Chondrocyte (in vitro differentiated cells): ENCODE results near the gene ZFPM1. TPM values are rescaled to one million over a fixed set of nuclear protein-coding genes. Genes with fewer than 3 reads are reported as not detected.

ENCODE experiments used
- DNase-seq: peaks from one replicate; pipeline ENCODE4 v3.0.0; 2021; ENCODE audit warnings: mixed read lengths, low spot score
- H3K27ac Mint-ChIP-seq: one replicate; pipeline ENCODE4 v1.8.0; 2021; ENCODE audit warnings: mild to moderate bottlenecking, moderate library complexity, mixed read lengths; ENCODE audit not compliant: unreplicated experiment
- H3K27me3 Mint-ChIP-seq: 2 replicates; pipeline ENCODE4 v1.8.0; 2021; ENCODE audit warnings: low read depth, mixed read lengths
- H3K36me3 Mint-ChIP-seq: 2 replicates; pipeline ENCODE4 v1.8.0; 2021; ENCODE audit warnings: low read depth, mixed read lengths
- H3K4me1 Mint-ChIP-seq: 2 replicates; pipeline ENCODE4 v1.8.0; 2021; ENCODE audit warnings: low read depth, mild to moderate bottlenecking, mixed read lengths
- H3K4me3 Mint-ChIP-seq: one replicate; pipeline ENCODE4 v1.8.0; 2021; ENCODE audit warnings: mild to moderate bottlenecking, moderate library complexity, mixed read lengths; ENCODE audit not compliant: unreplicated experiment
- H3K9me3 Mint-ChIP-seq: 2 replicates; pipeline ENCODE4 v1.8.0; 2021; ENCODE audit warnings: low read depth, mixed read lengths
- total RNA-seq: library from RNA; stranded (reverse); gene quantifications from 3 replicates; pipeline ENCODE4 v1.2.1, GENCODE V29; 2021
- TF ChIP-seq, protein P1 (sequence below): fragments of 200-600 bp; sonication (generic); IDR thresholded peaks from 2 replicates; pipeline ENCODE4 v1.5.0; 2021; ENCODE audit warnings: antibody characterized with exemption, mild to moderate bottlenecking, moderate library complexity

Gene ZFPM1
- total RNA-seq, 1 donor from 2014 or later: 7.6 TPM

DNA sequence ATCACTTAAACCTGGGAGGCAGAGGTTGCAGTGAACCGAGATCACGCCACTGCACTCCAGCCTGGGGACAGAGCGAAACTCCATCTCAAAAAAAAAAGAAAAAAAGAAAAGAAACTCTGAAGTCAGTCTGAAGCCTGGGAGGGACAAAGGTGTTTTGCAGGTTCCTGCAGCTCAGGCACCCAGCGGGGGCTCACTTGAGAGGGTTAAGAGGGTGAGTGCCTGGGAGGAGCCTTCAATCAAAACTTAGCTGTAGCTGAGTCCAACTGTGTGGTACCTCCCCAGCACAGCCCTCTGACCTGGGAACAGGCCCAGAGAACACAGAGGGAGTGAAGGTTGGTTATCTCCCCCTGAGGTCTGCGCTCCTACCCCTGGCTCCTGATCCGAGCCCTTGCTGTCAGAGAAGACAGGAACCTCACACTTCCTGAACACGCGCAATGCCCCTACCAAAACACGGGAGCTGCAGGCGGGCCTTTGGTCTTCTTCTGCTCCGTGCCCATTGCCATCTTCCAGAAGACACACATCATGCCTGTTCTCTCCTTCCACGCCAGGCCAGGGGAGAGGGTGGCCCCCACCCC lies 96.7 kb downstream of the ZFPM1 start:
- H3K27ac Mint-ChIP-seq: no peak overlapping the region
- DNase-seq: no peak
- peaks cover 21% of the 10 kb centered on the region for H3K27me3 Mint-ChIP-seq

DNA sequence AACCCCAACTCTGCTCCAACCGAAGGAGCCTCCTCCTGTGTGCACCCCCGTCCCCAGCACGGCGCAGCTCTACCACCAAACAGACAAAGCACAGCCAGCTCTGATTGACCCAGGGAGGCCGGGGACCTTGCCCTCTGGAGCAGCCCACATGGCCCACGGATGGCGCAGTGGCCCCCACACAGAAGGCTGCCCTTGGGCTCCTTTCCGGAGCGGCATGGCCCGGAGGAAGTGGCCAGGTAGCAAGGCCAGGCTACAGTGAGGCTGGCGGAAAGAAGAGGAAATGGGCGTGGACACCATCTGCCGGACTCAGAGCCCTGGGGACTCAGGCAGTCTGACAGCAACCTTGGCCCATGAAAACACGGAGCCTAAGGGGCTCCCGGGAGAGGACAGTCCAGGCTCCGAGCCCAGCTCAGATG lies 97.2 kb downstream of the ZFPM1 start:
- H3K4me3 Mint-ChIP-seq: no peak overlapping the region
- TF ChIP-seq, protein P1, sequence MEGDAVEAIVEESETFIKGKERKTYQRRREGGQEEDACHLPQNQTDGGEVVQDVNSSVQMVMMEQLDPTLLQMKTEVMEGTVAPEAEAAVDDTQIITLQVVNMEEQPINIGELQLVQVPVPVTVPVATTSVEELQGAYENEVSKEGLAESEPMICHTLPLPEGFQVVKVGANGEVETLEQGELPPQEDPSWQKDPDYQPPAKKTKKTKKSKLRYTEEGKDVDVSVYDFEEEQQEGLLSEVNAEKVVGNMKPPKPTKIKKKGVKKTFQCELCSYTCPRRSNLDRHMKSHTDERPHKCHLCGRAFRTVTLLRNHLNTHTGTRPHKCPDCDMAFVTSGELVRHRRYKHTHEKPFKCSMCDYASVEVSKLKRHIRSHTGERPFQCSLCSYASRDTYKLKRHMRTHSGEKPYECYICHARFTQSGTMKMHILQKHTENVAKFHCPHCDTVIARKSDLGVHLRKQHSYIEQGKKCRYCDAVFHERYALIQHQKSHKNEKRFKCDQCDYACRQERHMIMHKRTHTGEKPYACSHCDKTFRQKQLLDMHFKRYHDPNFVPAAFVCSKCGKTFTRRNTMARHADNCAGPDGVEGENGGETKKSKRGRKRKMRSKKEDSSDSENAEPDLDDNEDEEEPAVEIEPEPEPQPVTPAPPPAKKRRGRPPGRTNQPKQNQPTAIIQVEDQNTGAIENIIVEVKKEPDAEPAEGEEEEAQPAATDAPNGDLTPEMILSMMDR: no peak
- no peaks in the 10 kb centered on the region for H3K36me3 Mint-ChIP-seq
- H3K27me3 Mint-ChIP-seq: peaks cover 21% of the 10 kb centered on the region
- H3K27ac Mint-ChIP-seq: no peak overlapping the region
- DNase-seq: no peak
- H3K9me3 Mint-ChIP-seq: no peaks in the 10 kb centered on the region
- H3K4me1 Mint-ChIP-seq: peaks cover 3% of the 10 kb centered on the region

More for the DNA sequence above, 96.7 kb downstream of the ZFPM1 start:
- no peaks in the 10 kb centered on the region for H3K36me3 Mint-ChIP-seq
- no peak overlapping the region for H3K4me3 Mint-ChIP-seq
- peaks cover 3% of the 10 kb centered on the region for H3K4me1 Mint-ChIP-seq
- TF ChIP-seq, protein P1: no peak
- H3K9me3 Mint-ChIP-seq: no peaks in the 10 kb centered on the region

DNA sequence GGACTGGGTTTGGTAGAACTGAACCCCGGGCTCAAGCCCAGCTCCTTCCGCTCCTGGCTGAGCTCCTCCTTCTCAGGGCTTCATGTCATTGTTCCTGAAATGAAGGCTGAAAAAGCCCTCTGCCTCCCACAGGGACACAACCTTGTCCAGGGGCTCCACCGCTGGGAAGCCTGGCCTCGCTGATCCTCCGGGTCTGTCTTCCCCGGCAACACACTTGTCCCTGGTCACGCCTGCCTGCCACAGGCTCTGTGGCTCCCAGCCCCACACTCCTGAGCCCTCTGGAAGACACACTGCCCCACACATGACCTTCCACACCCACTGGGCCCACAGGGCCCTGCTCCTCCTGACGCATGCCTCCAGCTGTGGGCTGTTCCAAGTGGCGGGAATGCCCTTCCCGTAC lies 99.1 kb downstream of the ZFPM1 start:
- Mint-ChIP-seq H3K9me3 (no peaks in the 10 kb centered on the region), H3K4me1 (peaks cover 3% of the 10 kb centered on the region), H3K27me3 (peaks cover 20% of the 10 kb centered on the region), H3K36me3 (no peaks in the 10 kb centered on the region), H3K4me3 (no peak overlapping the region), H3K27ac (no peak overlapping the region)
- DNase-seq: no peak
- TF ChIP-seq, protein P1: no peak

DNA sequence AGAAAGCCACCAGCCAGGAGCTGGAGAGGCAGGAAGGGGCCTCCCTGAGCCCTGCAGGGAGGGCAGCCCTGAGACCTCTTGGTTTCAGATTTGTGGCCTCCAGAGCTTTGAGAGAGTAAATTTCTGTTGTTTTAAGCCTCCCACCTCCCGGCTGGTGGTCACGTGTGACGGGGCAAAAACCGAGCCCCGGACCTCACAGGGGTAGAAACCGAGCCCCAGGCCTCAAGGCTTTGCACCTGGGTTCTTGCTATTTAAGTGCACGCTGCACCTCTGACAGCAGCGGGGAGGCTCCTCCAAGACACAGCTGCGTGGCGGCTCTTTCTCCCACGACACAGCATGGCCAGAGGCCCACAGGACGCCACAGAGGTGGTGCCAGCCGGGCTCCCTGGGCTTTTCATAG lies 99.7 kb downstream of the ZFPM1 start:
- H3K4me3 Mint-ChIP-seq: no peak overlapping the region
- no peaks in the 10 kb centered on the region for H3K9me3 Mint-ChIP-seq
- H3K27ac Mint-ChIP-seq: no peak overlapping the region
- H3K36me3 Mint-ChIP-seq: no peaks in the 10 kb centered on the region
- peaks cover 3% of the 10 kb centered on the region for H3K4me1 Mint-ChIP-seq
- peaks cover 20% of the 10 kb centered on the region for H3K27me3 Mint-ChIP-seq
- TF ChIP-seq, protein P1: no peak
- no peak for DNase-seq

DNA sequence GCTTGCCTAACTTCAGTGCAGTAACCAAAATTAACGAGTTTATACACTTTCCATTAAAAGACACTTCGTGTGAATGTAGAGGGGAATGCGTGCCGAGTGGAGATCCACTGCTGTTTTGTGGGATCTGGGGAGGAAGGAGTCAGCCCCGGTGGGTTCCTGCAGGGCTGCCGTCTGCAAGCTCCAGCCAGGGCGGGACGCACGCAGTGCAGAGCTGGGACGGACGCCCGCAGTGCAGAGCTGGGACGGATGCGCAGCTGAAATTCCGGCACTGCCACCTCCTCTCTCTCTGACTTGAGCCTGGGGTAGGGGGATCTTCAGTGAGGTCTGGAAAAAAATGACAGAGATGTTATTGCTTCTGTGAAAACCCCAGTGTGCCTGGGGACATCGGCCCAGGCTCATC lies 100.7 kb downstream of the ZFPM1 start:
- TF ChIP-seq, protein P1: no peak
- DNase-seq: no peak
- Mint-ChIP-seq H3K4me1 (peaks cover 3% of the 10 kb centered on the region), H3K27me3 (peaks cover 20% of the 10 kb centered on the region), H3K4me3 (no peak overlapping the region), H3K36me3 (no peaks in the 10 kb centered on the region), H3K27ac (no peak overlapping the region), H3K9me3 (no peaks in the 10 kb centered on the region)
